ENCODE measurements around the gene TTC7B.

Gene TTC7B

DNA sequence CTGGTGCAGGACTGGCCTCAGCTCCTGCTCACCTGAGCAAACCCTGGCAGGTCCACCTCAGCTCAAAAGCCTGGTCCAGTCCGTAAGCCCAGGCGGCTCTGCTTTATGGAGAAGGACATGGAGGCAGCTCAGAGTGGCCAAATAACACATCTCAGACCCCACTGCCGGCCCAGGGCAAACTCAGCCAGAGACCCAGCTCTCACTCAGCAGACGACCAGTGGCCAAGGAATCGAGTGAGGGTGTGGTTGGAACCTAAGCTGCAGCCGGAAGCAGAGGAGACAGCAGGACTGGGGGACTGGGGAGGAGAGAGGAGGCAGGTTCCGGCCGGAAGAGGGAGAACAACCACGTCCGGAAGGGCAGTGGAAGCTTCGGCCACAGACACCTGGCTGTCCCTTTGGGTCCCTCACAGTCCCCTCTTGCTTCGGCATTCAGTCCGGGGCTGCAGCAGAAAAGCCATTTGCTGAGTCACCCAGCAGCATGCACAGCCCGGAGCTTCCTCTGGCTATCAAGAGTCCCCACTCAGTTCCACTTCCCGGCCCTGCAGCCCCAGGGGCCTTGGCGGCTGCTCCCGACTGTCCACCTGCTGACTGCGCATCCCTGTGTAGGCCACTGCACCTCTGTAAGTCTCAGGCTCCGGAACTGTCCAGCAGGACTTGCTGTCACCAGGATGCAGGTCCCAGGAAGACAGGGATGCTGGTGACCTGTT lies 315.4 kb downstream of the TTC7B start:
- DNase-seq: peak; percentile 74

DNA sequence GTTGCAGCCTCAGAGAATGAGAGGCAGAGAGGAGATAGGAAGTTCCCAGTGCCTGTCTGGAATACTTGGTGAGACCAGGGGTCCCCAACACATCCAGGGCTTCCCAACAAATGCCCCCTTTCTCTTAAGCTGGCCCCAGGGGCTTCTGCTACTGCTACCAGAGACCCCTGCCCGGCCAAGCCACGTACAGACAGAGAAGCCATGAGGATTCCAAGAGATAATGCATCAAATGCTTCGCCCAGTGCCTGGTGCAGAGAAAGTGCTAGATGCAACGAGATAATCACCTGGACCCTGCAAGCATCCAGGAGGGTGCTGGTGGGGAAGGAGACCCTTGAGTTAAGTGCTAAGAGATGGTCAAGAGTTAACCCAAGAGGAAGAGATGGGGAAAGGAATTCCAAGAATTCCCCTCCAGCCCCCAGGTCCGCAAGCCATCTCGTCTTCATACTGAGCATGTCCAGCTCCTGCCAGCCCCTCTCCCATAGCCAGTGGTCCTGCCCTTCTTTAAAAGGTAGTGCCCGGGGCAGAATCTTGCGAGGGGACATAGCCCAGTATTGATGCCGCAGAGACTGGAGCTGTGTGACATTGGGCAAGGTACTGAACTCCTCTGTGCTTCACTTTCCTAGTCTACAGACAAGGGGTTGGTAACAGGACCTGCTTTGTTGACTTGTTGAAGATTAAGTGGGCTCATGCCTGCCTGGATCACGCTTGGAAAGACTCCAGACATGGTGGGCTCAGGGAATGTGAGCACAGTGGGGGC lies 316.1 kb downstream of the TTC7B start:
- DNase-seq: no peak

DNA sequence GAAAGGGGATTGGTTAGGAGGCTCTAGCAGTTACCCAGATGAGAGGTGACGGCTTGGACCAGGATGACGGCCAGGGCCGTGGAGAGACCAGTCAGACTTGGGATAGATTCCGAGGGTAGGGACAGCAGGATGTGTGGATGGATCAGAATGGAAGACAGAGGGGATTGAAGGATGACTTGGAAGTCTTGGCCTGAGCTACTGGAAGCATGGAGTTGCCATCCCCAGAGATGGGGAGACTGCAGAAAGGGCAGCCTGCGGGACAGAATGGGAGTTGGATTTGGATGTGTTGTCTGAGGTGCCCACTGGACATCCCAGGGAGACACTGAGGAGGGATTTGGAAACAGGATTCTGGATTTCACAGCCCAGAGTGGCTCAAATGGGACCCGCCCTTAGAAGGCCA lies 317.1 kb downstream of the TTC7B start:
- DNase-seq: peak; percentile 45

DNA sequence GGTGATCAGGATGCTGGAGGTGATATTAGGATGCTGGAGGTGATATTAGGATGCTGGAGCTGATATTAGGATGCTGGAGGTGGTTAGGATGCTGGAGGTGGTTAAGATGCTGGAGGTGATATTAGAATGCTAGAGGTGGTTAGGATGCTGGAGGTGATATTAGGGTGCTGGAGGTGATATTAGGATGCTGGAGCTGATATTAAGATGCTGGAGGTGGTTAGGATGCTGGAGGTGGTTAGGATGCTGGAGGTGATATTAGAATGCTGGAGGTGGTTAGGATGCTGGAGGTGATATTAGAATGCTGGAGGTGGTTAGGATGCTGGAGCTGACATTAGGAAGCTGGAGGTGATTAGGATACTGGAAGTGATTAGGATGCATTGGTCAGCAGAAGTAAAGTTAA lies 318.0 kb downstream of the TTC7B start:
- DNase-seq: no peak

DNA sequence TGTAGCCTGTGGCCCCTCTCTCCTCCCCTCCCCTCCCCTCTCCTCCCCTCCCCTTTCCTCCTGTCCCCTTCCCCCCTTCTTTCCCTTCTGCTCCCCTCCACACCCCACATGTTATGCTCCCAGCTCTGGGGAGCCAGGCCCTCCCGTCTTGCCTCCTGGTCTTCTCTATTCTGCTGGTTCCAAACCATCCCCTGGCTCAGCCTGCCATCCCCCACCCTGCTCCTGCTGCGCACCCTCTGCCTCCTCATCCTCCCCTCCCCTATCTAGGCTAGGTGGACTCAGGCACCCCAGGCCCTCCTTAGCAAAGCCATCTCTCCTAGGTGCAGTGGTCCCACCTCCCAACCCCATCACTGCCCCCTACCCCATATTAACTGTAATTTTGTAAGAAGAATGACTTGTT lies 319.9 kb downstream of the TTC7B start:
- DNase-seq: no peak

DNA sequence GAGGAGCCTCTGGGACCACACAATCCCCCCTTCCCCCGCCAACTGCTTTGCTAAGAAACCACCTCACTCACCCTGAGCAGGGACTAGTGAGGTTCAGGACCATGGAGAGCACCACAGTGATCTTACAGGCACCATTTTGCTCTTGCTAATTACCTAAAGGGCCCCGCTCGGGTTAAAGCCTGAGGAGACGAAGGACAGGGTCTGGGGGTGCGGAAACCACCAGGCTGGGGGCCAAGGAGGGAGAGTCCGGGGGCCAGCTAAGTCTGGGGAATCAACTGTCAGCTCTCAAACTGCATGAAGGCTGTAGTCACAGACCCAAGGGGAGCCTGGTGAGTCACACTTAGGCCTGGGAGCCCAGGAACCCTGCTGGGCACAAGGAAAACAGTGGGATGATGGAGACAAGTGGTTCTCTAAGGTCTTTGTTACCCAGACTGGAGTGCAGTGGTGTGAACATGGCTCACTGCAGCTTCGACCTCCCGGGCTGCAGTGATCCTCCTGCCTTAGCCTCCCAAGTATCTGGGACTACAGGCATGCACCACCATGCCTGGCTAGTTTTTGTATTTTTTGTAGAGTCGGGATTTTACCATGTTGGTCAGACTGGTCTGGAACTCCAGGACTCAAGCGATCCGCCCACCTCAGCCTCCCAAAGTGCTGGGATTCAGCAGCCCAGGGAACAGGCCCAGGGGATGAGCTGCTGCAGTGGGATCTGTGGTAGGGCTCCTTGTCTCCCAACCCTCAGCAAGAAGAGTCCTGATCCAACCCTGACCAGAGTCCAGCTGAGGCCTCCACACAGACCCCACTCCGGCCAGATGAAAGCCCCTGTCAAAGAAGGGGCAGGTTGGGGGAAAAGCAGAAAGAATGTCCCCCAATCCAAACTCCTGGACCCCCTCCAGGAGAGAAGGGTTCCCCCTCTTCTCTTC lies 320.6 kb downstream of the TTC7B start:
- DNase-seq: peak; percentile 86

DNA sequence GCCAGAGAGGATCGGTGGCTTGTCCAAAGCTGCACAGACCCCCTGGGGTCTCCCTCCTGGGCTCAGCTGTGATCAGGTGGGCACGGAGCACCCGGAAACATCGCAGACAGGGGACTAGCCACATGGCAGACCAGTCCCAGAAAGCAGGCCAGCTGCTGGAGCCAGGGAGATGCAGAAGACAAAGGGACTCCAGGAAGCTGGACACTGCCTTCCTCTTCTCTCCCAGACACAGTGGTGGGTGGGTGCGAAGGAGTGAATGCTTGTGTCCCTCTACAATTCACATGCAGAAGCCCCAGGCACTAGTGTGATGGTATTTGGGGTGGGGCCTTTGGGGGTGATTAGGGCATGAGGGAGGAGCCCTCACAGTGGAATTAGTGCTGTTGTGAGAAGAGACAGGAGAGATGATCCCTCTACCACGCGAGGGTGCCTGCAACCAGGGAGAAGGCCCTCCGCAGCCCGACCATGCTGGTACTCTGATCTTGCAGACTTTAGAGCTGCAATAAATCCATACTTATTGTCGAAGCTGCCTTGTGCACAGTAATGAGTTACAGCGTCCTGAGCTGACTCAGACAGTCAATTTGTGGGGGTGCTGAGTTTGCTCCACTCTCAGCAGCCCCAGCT lies 324.2 kb downstream of the TTC7B start:
- no peak for DNase-seq

DNA sequence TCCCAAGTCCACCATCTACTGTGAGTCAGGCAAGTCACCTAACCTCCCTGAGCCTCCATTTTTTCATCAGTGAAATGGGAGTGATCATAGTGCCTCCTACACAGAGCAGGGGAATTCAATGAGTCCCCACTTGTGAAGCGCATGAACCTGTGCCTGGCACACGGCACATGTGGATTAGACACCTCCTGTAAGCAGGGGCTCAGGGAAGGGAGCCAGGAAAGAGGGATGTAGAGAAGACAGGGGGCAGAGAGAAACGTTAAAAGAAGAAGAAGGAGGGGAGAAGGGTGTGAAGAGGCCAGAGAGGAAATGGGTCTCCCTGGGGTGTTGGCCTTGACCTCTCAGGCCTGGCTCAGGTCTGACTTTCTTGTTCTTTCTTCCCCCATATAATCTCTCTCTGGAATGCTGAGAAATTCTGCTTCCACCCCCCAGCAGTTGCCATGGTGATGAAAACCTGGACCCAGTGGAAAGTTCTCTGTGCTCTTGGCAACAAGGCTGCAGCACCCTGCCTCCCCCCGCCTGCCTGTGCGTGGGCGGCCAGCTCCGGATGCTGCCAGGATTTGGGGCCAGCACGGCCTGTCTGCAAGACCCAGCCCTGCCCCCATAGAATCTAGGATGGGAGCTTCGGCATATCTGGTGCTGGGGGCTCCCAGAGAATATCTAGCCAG lies 324.9 kb downstream of the TTC7B start:
- DNase-seq: no peak

DNA sequence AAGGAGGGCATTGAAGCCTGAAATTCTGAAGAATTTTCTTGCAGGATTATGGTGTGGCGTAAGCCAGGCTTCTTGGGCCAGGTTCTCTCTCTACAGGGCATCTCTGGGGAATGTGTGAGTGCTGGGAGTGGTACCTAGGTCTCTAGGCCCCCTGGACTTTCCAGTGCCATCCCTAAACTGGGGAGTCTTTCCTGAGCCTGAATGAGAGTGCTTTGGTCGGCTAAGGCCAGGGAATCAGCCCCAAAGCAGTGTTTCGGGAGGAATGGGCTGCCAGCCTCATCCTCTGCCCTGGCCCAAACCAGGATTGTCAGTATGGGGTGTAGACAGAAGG lies 325.5 kb downstream of the TTC7B start:
- no peak for DNase-seq

DNA sequence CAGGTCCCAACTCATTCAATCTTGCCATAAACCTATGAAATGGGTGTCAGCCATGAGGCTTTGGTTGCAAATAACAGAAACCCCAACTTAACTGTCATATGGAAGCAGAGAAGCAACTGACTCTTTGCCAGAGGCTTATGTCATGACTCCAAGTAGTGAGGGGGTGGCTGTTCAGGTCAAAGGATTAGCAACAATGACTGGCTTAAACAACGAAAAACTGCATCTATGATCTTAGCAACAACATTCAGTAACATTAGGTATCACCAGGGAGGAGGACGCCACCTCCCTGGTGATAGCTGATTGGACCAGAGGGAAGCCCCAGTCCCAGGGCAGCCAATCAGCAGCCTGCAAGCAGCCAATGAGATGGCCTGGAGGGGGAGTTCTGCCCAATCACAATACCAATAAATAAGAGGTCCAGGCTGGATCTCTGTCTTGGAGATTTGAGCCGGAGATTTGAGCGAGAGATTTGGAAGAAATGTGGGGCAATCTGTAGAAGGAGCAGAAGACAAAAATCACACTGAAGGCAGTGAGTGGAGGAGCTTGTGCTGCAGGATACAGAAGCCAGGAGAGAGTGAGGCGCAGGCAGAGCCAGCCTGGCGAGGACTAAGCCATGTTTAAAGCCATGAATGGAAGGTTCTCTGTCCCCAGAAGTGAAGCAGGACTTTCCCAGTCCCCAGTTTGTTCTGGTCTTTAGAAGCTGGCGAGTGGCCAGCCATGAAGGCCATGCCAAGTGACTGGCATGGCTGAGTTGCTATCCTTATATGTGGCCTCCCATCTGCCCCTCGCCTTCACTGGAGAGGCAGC lies 326.1 kb downstream of the TTC7B start:
- DNase-seq: no peak

DNA sequence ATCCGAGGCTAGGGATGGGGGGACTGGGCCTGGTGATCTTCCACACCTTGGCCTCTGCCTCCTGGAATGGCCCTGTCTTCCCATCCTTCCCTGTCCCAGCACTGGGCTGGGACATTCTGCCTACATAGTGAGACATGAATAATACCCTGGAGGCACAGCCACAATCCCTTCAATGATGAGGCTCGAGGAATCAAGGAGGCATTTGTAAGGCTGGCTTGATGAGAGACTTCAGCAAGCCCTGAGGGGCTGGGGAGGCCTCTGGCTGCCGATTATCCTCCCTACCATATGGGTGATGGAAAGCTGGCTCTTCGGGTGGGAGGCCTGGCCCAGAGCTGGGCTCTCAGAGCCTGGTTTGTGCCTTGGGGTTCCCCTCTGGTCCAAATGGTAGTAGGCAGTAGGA lies 326.9 kb downstream of the TTC7B start:
- DNase-seq: no peak

DNA sequence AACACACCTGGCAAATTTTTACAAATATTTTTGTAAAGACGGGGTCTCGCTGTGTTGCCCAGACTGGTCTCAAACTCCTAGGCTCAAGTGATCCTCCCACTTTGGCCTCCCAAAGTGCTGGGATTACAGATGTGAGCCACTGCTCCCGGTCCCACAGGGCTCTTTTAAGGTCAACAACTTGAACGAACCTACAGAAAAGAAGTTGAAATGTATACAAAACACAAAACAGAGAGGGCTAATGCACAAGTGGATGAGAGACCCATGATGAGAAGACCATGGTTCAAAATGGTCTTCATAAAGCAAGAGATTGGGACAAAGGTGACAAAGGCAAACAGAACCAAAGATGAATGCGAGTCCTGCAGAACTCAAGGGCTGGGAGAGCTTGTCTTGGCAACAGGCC lies 328.0 kb downstream of the TTC7B start:
- no peak for DNase-seq

DNA sequence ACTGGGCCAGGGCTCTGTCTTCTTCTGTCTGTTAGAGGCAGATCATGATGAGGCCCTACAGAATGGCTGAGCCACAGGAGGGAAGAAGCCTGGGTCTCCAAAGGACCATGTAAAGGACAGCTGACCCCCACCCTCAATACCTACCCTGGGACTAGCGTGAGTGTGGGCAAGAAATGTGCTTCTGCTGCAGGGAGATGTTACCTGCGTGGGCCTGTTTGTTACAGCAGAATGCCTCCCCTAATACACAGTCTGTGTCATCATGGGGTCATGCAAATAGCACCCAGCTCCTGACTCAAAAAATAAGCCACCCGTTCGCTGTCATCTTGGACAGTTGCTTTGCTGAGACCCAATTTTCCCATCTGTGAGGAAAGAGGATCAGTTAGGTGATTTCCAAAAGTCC lies 328.8 kb downstream of the TTC7B start:
- no peak for DNase-seq

DNA sequence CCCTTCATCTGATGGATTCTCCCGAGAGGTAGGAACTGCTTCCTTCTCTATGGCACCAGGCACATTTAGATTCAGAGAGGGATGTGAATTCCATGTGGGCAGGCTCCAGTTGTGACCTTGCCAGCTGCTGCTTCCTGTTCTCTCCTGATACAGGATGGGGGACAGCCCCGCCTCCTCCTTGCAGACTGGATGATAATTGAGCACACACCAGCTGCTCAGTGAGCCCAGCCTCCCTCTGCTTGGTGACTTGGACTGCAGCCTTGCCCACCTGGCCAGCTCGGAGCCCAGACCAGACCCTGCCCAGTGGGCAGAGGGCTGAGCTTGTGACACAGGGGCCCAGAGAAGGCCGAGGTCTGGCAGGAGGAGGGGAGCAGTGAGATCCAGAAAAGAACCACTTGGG lies 329.2 kb downstream of the TTC7B start:
- no peak for DNase-seq

DNA sequence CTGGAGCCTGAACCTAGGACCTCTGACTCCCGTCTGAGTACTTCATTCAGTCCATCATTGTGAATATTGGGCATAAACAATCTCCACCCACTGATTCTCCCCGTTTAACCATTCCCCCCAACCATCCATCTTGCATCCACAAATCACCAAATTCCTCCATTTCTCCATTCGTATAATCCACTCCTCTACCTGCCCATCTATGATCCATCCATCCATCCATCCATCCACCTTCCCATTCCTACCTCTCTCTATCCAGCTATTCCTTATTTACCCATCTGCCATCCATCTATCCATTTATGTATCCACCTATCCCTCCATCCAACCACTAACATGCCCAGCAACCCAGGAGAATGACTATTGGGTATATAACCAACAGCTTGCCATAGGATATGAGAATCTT lies 331.9 kb downstream of the TTC7B start:
- DNase-seq: no peak

DNA sequence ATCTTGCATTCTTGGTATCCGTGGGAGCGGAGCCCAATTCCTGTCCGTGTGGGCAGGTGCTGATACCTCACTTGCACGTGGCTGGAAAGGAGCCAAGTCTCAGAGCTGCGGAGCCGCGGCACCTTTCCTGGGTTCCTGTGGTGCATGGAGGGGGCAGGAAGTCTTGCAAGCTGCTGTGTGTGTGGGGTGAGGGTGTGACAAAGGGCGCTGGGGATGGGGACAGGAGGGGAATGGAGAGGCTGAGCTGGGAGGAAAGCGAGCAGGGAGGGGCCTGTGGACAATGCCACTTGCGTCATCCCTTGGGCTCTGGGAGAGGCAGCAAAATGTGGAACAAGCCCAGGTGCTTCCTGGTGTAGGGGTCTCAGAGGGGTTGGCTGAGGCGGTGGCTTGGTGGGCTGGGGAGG lies 332.7 kb downstream of the TTC7B start:
- DNase-seq: no peak

DNA sequence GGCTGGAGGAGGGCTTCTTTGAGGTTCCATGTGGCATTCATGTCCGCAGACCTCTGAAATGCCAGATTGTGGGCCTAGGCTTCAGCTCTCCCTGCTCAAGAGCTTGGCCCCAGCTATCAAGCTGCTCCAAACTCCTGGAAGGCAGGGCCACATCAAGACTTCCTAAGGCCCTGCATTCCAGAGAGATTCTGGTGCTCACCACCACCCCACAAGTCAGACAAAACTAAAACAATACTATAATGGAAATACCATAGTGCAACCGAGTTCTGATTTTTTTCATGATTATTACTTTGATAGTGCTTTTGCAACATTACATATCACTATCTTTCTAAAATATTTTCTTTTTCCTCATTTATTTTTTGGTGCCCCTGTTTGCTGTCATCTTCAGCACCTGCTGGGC lies 333.1 kb downstream of the TTC7B start:
- no peak for DNase-seq

DNA sequence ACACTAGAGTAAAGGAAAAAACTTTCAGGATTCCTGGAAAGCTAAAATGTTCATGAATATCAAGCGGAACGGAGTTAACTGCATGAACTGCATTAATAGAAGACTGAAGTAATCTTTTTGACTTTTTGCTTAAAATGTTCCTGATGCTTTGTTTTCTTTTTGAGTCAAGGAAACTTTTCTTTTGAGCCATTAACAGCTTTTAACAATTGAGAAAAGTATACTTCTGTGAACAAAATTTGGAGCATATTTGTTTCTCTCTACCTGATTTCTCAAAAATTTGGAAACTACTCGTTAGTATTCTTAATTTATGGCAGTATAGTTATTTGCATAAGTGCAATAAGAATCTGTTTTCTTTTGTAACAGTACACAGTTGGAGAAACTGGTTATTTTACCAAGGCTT lies 340.9 kb downstream of the TTC7B start:
- no peak for DNase-seq
